C4-2B (cell line): ENCODE measurements around the gene ANKRD49.

Experiments
- CTCF ChIP-seq: fragments of 450-650 bp; conservative IDR thresholded peaks from 2 replicates; pipeline ENCODE4 v1.5.1; 2017; ENCODE audit warnings: mild to moderate bottlenecking
- ZFX ChIP-seq: fragments of 450-650 bp; IDR thresholded peaks from 2 replicates; pipeline ENCODE4 v1.6.1; 2017

DNA sequence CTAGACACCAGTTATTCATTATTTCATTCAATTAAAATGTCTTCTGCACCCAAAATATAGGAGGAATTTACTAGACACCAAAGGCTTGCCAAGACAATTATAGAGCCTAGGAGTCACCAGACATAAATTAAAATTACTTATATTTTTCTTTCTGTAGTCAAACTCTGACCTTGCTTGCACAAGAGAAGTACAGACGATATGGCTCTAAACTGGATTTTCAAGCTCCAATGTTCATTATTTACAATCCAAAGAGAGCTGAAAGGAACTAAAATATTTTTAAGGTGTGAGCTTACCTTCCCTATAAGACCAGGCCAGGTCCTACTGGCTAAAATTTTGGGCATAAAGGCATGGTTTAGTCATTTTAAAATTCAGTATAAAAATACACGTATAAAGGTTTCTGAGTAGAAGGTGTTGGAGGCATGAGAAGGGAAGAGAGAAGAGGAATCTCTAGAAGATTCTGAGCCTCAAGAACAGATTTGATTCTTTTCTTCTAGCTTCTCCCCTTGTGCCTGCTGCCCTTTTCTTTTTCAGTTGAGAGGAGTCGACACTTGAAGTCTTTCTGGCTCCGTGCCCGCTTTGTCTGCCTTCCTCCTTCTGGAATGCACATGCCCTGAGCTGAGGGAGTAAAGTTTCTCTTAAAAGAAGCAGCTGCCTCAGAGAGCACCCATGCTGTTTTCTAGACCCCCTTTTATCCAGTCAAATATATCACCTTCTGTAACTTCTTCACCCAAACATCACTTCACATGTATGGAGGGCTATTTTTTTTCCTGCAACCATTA lies 32.0 kb downstream of the ANKRD49 start:
- no peak for TF ChIP-seq CTCF
- TF ChIP-seq ZFX, result no peak
